GM04504 (cell line): ENCODE data around the gene IFITM2.
"Not testable (repeated sequence)": the region's sequence is repeated elsewhere in the genome, so short reads cannot be mapped to it uniquely, and the experiment has no call there.

Experiments used
- DNase-seq: peaks from one replicate; pipeline ENCODE4 v3.0.0-alpha.2; 2012; ENCODE audit warnings: low read depth

Gene IFITM2

GRCh38 chr11:308740-309665 is 1.4 kb downstream of the IFITM2 start:
- not testable (repeated sequence) for DNase-seq

GRCh38 chr11:309979-310572 is 2.5 kb downstream of the IFITM2 start:
- DNase-seq: not testable (repeated sequence)

DNA sequence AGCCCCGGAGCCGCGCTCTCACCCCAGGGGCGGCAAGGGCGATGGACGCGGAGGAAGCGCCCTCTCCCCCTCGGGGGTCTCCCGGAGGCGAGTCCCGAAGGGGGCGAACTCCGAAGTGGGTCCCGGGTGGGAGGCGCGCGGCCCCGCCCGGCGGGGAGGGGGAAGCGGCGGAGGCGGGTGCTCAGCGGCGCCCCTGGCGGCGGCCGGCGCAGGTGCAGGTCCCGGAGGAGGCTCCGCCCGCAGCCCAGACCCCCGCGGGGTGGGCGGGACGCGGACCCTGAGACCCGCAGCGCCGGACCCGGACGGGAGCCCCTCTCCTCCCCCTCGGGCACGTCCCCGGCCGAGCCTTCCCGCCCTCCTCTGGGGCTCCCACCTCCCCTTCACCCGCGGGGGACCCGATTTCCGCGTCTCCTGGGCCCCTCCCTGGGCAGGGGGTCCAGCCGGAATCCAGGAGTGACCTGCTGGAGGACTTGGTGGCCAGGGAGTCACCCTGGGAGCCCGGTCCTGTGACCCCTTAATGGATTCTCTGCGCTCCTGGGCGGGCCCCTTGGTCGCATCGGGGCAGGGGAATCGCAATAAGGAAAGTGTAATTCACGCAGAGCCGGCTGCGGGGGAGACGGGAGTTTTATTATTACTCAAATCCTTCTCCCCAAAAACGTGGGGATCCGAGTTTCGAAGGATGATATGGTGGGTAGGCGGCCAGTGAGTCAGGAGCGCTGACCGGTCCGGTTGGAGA is 3.6 kb downstream of the IFITM2 start:
- DNase-seq: not testable (repeated sequence)

DNA sequence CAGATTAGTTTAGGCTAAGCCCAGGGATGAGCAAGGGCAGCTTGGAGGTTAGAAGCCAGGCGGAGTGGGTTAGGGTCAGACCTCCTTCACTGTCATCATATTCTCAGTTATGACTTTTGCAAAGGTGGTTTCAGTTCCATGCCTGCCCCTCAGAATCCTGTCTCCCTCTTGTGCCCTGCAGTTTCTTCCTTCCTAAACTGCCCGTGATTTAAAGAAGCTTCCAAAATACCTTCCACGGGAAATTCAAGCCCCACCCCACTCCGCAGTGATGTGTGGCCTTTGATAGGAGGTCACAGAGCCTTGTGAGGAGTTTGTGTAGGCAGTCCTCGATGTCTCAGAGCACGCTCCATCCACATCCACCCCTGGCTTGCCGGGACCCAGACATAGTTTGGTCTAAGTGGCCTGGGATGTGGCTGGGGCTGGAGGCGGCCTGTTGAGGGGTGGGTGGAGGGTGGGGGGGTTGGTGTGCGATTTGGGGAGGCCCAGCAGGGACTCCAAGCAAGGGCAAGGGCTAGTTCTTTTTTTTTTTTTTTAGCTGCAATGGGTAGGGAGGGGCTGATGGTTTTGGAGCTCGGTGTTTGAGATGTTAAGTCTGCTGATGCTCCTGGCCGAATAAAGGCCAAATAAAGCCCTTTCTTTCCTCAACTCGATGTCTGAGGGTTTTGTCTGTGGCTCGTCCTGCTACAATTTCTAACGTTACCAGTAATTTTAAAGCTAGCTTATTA is 4.6 kb downstream of the IFITM2 start:
- DNase-seq: no peak

DNA sequence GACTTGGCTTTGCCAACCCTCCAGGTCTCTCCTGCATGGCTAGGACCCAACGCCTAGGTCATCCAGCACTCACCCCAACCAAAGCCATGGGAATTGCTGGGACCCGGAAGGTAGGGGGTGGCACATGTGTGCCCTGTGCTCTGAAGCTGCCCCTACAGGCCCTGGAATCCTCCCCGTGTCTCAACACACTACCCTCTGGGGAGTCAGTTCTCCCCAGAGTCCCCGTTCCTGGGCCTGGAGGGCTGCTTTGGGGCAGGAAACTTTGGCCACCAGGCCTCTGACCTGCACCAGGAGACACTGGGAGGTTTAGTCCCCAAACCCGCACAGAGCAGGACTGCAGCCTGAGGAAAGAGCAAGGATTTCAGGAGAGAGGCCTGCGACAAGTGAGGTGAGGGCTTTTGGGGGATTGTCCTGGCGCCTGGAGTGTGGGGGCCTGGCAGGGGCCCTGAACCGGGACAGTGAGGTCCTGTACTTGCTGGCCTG is 5.7 kb downstream of the IFITM2 start:
- no peak for DNase-seq

GRCh38 chr11:313787-314553 is 6.4 kb downstream of the IFITM2 start, which contains the start of gene IFITM1:
Gene IFITM1 (plus strand): TSS chr11:314040. CDS start chr11:314171, 131 bp downstream.
- DNase-seq: peak; percentile 66

DNA sequence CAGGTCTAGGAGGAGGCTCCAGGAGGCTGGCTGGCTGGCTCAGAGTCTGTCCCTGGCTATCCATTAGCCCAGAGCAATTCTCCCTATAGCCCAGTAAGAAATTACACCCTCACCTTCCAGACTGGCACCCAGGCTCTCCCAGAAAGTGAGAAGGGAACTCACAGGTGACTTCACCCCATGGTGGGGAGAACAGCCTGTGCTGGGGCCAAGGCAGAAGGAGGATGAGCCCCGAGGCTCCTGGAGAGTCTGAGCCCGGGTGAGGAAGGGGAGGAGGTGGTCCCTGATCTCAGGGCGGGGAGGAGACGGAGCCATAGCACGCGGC is 6.9 kb downstream of the IFITM2 start:
- DNase-seq: not testable (repeated sequence)

- no peak for DNase-seq
Observed at GRCh38 chr11:315051-315481, 7.5 kb downstream of the IFITM2 start.

DNA sequence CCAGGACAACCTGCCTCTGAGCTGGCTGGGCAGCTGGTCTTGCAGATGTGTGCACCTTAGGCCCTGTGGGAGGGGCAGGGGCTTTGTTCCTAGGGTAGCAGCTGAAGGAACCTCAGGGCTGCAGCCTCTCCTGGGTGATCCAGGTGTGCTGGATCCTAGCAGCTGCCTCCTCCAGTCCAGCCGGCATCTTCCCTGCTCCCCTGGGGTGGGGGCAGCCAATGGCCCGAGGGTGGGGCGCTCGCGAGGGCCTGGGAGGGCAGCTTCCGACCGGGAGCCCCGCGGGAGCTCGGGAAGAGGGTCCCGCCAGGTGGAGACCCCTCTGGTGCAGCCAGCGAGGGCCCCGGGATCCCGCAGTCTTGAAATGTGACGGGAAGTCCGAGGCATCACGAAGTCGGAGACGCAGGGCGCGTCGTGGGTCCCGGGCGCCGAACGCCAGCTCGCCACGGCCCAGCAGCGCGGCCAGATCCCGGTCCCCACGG is 7.9 kb downstream of the IFITM2 start:
- no peak for DNase-seq

- DNase-seq: no peak
Observed at GRCh38 chr11:316031-316701, 8.6 kb downstream of the IFITM2 start.

DNA sequence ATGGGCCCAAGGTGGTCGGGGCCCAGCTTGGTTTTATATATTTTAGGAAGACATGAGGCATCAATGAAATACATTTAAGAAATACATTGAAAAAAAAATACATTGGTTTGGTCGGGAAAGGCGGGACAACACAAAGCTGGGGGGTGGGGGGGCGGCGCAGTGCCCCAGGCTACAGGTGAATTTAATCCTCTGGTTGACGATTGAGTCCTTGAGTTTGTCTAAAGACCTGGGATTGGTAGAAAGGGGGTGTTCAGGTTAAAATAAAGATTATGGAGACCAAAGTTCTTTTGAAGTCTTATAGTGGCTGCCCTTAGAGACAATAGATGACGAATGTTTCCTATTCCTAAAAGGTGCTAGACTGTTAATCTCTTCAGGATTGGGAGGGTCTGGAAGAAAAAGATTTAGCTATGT is 9.3 kb downstream of the IFITM2 start:
- DNase-seq: no peak

DNA sequence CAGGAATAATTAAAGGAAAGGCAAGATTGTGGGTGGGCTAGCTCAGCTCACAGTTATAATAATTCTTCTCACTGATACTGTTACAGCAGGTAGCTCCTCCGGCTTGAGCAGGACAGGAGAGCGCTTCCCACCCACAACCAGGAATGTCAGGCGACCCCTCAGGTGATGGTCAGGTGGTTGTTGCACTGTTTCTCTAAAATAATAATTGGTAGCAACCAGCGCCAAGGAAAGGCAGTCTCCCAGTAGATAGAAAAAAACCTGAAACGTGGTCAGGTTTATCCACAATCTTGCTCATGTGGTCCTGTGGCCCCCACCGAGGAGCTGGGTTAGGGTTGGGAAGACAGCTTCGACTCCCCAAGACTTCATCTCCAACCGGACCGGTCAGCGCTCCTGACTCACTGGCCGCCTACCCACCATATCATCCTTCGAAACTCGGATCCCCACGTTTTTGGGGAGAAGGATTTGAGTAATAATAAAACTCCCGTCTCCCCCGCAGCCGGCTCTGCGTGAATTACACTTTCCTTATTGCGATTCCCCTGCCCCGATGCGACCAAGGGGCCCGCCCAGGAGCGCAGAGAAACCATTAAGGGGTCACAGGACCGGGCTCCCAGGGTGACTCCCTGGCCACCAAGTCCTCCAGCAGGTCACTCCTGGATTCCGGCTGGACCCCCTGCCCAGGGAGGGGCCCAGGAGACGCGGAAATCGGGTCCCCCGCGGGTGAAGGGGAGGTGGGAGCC is 10.2 kb downstream of the IFITM2 start:
- DNase-seq: not testable (repeated sequence)

GRCh38 chr11:318405-319120 is 10.9 kb downstream of the IFITM2 start:
- DNase-seq: not testable (repeated sequence)

- not testable (repeated sequence) for DNase-seq
Observed at GRCh38 chr11:319121-319887, 11.7 kb downstream of the IFITM2 start.

GRCh38 chr11:319888-320273 is 12.3 kb downstream of the IFITM2 start:
- DNase-seq: not testable (repeated sequence)

GRCh38 chr11:324156-324555 is 16.5 kb downstream of the IFITM2 start:
- DNase-seq: no peak

DNA sequence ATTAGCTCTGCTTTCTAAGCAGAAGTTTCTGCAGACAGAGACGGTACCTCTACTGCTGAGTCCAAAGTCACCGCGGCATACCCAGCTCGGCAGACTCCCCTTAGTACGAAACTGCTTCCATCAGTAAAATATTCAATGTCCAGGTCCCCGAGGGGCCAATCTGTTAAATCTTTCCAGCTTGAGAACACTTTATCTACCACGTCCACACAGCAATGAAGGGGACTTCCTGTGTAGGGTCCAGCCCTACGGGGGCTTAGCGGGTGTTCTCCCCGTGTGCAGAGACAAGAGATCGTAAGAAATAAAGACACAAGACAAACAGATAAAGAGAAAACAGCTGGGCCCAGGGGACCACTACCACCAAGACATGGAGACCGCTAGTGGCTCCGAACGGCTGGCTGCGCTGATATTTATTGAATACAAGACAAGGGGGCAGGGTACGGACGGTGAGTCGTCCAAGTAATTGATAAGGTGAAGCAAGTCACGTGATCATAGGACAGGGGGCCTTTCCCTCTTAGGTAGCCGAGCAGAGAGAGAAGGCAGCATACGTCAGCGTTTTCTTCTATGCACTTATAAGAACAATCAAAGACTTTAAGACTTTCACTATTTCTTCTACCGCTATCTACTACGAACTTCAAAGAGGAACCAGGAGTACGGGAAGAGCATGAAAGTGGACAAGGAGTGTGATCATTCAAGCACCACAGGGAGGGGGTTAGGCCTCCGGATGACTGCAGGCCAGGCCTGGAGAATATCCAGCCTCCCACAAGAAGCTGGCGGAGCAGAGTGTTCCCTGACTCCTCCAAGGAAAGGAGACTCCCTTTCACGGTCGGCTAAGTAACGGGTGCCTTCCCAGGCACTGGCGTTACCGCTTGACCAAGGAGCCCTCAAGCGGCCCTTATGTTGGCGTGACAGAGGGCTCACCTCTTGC is 17.2 kb downstream of the IFITM2 start:
- DNase-seq: not testable (repeated sequence)
